HUES48 (cell line): Measurements from ENCODE around the gene TLK1.
"Not testable (repeated sequence)": the region's sequence is repeated elsewhere in the genome, so short reads cannot be mapped to it uniquely, and the experiment has no call there.

Experiments used
- H3K27ac ChIP-seq: one replicate; pipeline ENCODE4 v1.7.0; 2013; ENCODE audit warnings: low read depth, low read length, inconsistent platforms
- H3K27me3 ChIP-seq: 2 replicates; pipeline ENCODE4 v1.6.1; 2013; ENCODE audit warnings: mild to moderate bottlenecking, low read length; ENCODE audit not compliant: control insufficient read depth, insufficient read depth
- H3K36me3 ChIP-seq: 2 replicates; pipeline ENCODE4 v1.6.1; 2013; ENCODE audit warnings: low read length; ENCODE audit not compliant: control insufficient read depth, insufficient read depth
- H3K4me1 ChIP-seq: 2 replicates; pipeline ENCODE4 v1.6.1; 2013; ENCODE audit warnings: mild to moderate bottlenecking, low read length; ENCODE audit not compliant: control insufficient read depth, insufficient read depth
- H3K4me3 ChIP-seq: 2 replicates; pipeline ENCODE4 v1.5.1; 2013; ENCODE audit warnings: mild to moderate bottlenecking, low read depth, low read length
- H3K9ac ChIP-seq: 2 replicates; pipeline ENCODE4 v1.6.1; 2013; ENCODE audit warnings: mild to moderate bottlenecking, low read depth, low read length, moderate library complexity
- H3K9me3 ChIP-seq: 2 replicates; pipeline ENCODE4 v1.6.1; 2013; ENCODE audit warnings: low read length; ENCODE audit not compliant: control insufficient read depth, insufficient read depth

TLK1 gene

DNA sequence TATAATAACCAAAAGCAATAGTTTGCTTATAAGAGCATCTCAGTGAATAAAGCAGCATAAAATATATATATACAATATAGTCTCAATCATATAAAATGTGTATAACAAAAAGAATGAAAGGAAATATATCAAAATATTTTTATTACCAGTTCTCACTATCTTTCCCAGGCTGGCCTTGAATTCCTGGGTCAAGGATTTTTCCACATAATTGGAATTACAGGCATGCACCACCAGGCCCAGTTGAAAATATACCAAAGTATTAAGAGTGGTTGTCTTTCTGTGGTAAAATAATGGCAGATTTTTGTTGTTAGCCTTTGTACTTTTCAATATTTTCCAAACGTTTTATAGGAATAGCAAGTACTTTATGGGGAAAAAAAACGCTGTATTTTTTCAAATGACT, 8.6 kb upstream of the TLK1 start:
- Histone ChIP-seq H3K36me3 (no peaks in the 10 kb centered on the region), H3K9ac (no peak overlapping the region), H3K4me3 (no peak overlapping the region), H3K9me3 (no peaks in the 10 kb centered on the region), H3K27me3 (no peaks in the 10 kb centered on the region), H3K27ac (no peak overlapping the region), H3K4me1 (no peaks in the 10 kb centered on the region)

GRCh38 chr2:171167352-171167997, 6.8 kb upstream of the TLK1 start:
- H3K9ac ChIP-seq = no peak overlapping the region
- H3K9me3 ChIP-seq = no peaks in the 10 kb centered on the region
- no peak overlapping the region for H3K27ac ChIP-seq
- no peaks in the 10 kb centered on the region for H3K36me3 ChIP-seq
- H3K27me3 ChIP-seq = no peaks in the 10 kb centered on the region
- no peaks in the 10 kb centered on the region for H3K4me1 ChIP-seq
- no peak overlapping the region for H3K4me3 ChIP-seq

- Histone ChIP-seq H3K9me3 (no peaks in the 10 kb centered on the region), H3K27ac (no peak overlapping the region), H3K36me3 (no peaks in the 10 kb centered on the region), H3K4me3 (no peak overlapping the region), H3K4me1 (peaks cover 5% of the 10 kb centered on the region; the same call in 1 of the 2 replicates), H3K9ac (no peak overlapping the region), H3K27me3 (no peaks in the 10 kb centered on the region)
Observed at GRCh38 chr2:171166328-171166983, 5.8 kb upstream of the TLK1 start.

DNA sequence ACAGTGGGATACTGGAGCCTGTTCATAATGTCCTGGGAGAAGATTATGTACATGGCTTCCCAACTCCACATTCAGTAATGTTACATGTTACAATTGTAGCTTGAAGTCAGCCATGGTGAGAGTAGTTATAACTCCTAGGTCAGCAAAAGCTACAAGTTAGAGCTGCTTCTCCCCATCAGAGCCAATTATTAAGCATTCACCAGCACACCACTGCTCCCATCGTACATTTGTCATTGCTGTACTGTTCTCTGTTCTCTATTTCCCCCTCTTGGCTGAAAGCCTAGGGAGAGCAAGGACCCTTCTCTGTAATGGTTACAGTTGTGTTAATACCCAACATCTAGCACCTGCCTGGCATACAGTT, 5.3 kb upstream of the TLK1 start:
- Histone ChIP-seq H3K4me1 (peaks cover 5% of the 10 kb centered on the region; the same call in 1 of the 2 replicates), H3K27ac (no peak overlapping the region), H3K4me3 (no peak overlapping the region), H3K9ac (no peak overlapping the region), H3K27me3 (no peaks in the 10 kb centered on the region), H3K36me3 (no peaks in the 10 kb centered on the region), H3K9me3 (no peaks in the 10 kb centered on the region)

DNA sequence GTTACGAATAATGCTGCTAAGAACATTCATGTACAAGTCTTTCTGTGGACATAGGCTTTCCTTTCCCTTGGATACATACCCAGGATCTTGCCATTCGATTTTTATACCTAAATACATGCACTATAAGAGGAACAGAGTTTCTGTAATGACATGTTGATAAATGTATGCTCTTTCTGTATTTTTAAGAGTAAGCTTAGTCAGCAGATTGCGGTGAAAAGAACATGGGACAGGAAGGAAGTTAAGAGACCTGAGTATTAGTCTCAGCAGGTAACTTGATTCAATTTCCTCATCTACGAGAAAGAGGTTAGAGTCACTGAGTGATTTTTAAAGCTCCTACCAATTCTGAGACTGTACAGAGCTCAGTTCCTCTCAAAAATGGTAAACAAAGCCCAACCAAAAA, 2.6 kb upstream of the TLK1 start:
- Histone ChIP-seq H3K36me3 (no peaks in the 10 kb centered on the region), H3K4me3 (no peak overlapping the region), H3K27ac (no peak overlapping the region), H3K9ac (no peak overlapping the region), H3K9me3 (no peaks in the 10 kb centered on the region), H3K4me1 (peaks cover 8% of the 10 kb centered on the region; the same call in 1 of the 2 replicates), H3K27me3 (no peaks in the 10 kb centered on the region)

GRCh38 chr2:171162522-171163197, 2.0 kb upstream of the TLK1 start:
- H3K9me3 ChIP-seq, H3K9ac ChIP-seq, H3K4me3 ChIP-seq, H3K27ac ChIP-seq, H3K36me3 ChIP-seq, H3K27me3 ChIP-seq: not testable (repeated sequence)
- H3K4me1 ChIP-seq = peaks cover 14% of the 10 kb centered on the region; the same call in 1 of the 2 replicates

DNA sequence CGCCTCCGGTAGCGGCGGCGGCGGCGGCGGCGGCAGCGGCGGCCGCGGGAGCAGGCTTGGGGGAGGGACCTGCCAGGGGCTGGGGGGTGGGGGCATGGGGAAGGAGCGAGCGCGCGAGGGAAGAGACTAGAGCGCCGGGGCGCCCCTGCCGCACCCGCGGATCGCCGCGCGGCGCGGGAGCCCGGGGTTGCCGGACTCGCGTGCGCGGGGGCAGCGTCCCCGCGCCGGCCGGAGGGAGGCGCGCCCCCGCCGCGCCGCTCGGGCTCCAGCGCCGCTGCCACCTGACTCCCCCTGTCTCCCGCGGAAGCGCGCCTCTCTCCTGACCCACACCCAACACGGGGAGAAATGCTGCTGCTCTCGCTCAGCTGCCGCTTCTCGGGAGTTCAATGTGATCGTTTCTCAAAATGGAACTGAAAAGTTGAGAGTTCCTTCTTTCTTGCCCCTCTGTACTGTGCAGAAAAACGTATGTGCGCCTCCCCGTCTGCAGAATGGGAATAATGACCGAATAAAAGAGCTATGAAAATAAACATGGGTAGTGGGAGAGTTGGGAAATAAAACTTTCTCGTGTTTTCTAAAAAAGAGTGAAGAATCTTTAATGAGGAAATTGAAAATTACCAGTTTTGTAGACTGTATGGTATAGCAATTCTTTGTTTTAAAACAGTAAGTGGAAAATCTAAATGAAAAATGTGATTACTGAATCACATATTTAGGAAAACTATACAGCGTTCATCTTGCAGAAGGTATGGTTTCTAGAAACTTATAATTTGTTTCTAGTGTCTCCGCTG, 455 bp upstream of the TLK1 start:
- peaks cover 23% of the 10 kb centered on the region; the same call in 1 of the 2 replicates for H3K4me1 ChIP-seq
- H3K4me3 ChIP-seq = peak overlapping the region; percentile 88
- no peaks in the 10 kb centered on the region for H3K27me3 ChIP-seq
- H3K9me3 ChIP-seq = no peaks in the 10 kb centered on the region
- H3K9ac ChIP-seq = peak overlapping the region; percentile 93
- peak overlapping the region; percentile 99 for H3K27ac ChIP-seq
- H3K36me3 ChIP-seq = no peaks in the 10 kb centered on the region

DNA sequence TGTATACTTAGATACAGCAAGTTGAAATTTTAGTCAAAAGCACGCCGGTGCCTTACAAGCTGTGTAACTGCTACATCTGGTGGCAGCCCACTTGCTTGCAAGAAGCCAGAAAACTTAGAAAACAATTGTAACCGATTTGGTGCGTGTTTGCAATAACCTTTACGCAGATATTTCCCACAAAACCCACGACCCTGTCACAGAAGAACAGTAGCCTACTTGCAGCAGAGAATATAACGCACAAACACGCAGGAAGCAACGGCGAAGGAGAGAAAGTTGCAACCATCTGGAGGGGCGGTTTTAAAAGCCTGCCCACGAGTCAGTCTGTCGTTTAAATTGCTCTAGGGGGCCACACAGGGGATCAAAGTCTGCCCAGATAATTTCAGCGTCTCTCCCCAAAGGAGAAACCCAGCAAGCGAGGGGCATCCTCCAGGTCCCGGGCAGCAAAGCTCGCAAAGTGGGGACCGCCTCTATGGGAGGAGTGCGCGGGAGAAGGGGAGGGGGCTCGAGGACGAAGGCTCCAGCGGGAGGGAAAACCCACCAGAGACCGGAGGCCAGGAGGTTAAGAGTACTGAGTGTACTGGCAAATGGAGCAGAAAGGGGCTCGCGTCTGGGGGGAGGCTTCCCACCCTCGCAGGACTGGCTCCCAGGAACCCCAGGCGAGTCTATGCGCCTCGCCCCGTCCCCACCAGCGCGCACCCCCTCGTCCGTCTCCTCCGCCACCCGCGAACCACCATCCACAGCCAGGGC, 1.1 kb downstream of the TLK1 start:
- Histone ChIP-seq H3K27ac (peak overlapping the region; percentile 99), H3K4me1 (peaks cover 35% of the 10 kb centered on the region), H3K27me3 (no peaks in the 10 kb centered on the region)

GRCh38 chr2:171158790-171159371, 1.8 kb downstream of the TLK1 start:
- H3K9ac ChIP-seq = peak overlapping the region; percentile 93
- H3K9me3 ChIP-seq = no peaks in the 10 kb centered on the region
- no peaks in the 10 kb centered on the region for H3K36me3 ChIP-seq
- H3K4me3 ChIP-seq = peak overlapping the region; percentile 88
- peaks cover 40% of the 10 kb centered on the region for H3K4me1 ChIP-seq
- no peaks in the 10 kb centered on the region for H3K27me3 ChIP-seq
- peak overlapping the region; percentile 99 for H3K27ac ChIP-seq

More for the DNA sequence above, 1.1 kb downstream of the TLK1 start:
- Histone ChIP-seq H3K9me3 (no peaks in the 10 kb centered on the region), H3K36me3 (no peaks in the 10 kb centered on the region), H3K4me3 (peak overlapping the region; percentile 88), H3K9ac (peak overlapping the region; percentile 93)
